CMK (cell line): ENCODE results near the gene HTT.
"Not testable (repeated sequence)": the region's sequence is repeated elsewhere in the genome, so short reads cannot be mapped to it uniquely, and the experiment has no call there.

Experiments used
- DNase-seq: peaks from one replicate; pipeline ENCODE4 v3.0.0-alpha.2; 2010; ENCODE audit warnings: low read depth

The HTT gene

GRCh38 chr4:3121596-3121995 is 47.1 kb downstream of the HTT start:
- DNase-seq = no peak

GRCh38 chr4:3122081-3122563 is 47.6 kb downstream of the HTT start:
- DNase-seq = no peak

- no peak for DNase-seq
These were observed 48.7 kb downstream of the HTT start for GRCh38 chr4:3123181-3123671.

GRCh38 chr4:3124070-3124767 is 49.7 kb downstream of the HTT start:
- DNase-seq = no peak

- no peak for DNase-seq
These were observed 52.6 kb downstream of the HTT start for GRCh38 chr4:3127112-3127511.

GRCh38 chr4:3128058-3128457 is 53.6 kb downstream of the HTT start:
- no peak for DNase-seq

GRCh38 chr4:3128976-3129375 is 54.5 kb downstream of the HTT start:
- DNase-seq = no peak

- no peak for DNase-seq
These were observed 55.7 kb downstream of the HTT start for GRCh38 chr4:3130201-3130600.

GRCh38 chr4:3130826-3131225 is 56.3 kb downstream of the HTT start:
- DNase-seq = no peak

GRCh38 chr4:3134201-3134600 is 59.7 kb downstream of the HTT start:
- no peak for DNase-seq

- DNase-seq = no peak
These were observed 60.9 kb downstream of the HTT start for GRCh38 chr4:3135155-3136011.

GRCh38 chr4:3136454-3136853 is 62.0 kb downstream of the HTT start:
- no peak for DNase-seq

GRCh38 chr4:3137908-3138307 is 63.4 kb downstream of the HTT start:
- DNase-seq = no peak

- no peak for DNase-seq
These were observed 70.9 kb downstream of the HTT start for GRCh38 chr4:3145234-3145924.

- no peak for DNase-seq
These were observed 74.4 kb downstream of the HTT start for GRCh38 chr4:3148926-3149325.

GRCh38 chr4:3151238-3151637 is 76.8 kb downstream of the HTT start:
- DNase-seq = not testable (repeated sequence)

- DNase-seq = no peak
These were observed 82.9 kb downstream of the HTT start for GRCh38 chr4:3157366-3157765.

GRCh38 chr4:3158841-3159240 is 84.4 kb downstream of the HTT start:
- no peak for DNase-seq

GRCh38 chr4:3160438-3160837 is 86.0 kb downstream of the HTT start:
- no peak for DNase-seq

GRCh38 chr4:3161044-3161443 is 86.6 kb downstream of the HTT start:
- not testable (repeated sequence) for DNase-seq

- DNase-seq = not testable (repeated sequence)
These were observed 92.0 kb downstream of the HTT start for GRCh38 chr4:3166434-3166833.

- no peak for DNase-seq
These were observed 93.5 kb downstream of the HTT start for GRCh38 chr4:3168029-3168428.
